Upper lobe of left lung (tissue), 6 donors: ENCODE data around the gene CFAP45. TPM values are rescaled to one million over a fixed set of nuclear protein-coding genes. Genes with fewer than 3 reads are reported as not detected.

ENCODE experiments used
- ATAC-seq, 2 donors: fragments of 200-7000 bp; cut with Tn5 transposase; one replicate each; pipeline ENCODE4 v1.9.1; 2022; ENCODE audit warnings: mild to moderate bottlenecking in 2 of 2, moderate library complexity in 2 of 2; ENCODE audit not compliant: low FRiP score in 2 of 2
- DNase-seq, 2 donors: peaks; one replicate each; pipeline ENCODE4 v3.0.0-alpha.2; 2019 to 2020
- H3K27ac ChIP-seq, 4 donors: fragments of 200-600 bp; sonication (generic); one replicate each; pipeline ENCODE4 v1.5.1; 2016 to 2019
- H3K27me3 ChIP-seq, 4 donors: fragments of 200-600 bp; sonication (generic); one replicate each; pipeline ENCODE4 v1.5.1; 2017 to 2019
- H3K36me3 ChIP-seq, 4 donors: fragments of 200-600 bp; sonication (generic); one replicate each; pipeline ENCODE4 v1.5.1; 2016 to 2019
- H3K4me1 ChIP-seq, 4 donors: fragments of 200-600 bp; sonication (generic); one replicate each; pipeline ENCODE4 v1.5.1; 2018 to 2019
- H3K4me3 ChIP-seq, 4 donors: fragments of 200-600 bp; sonication (generic); one replicate each; pipeline ENCODE4 v1.5.1; 2017 to 2019; ENCODE audit warnings: mild to moderate bottlenecking in 2 of 4, moderate library complexity in 1 of 4
- H3K9me3 ChIP-seq, 4 donors: fragments of 200-600 bp; sonication (generic); one replicate each; pipeline ENCODE4 v1.5.1; 2018 to 2019
- EP300 ChIP-seq, 4 donors: sonication (generic); formaldehyde crosslinking; IDR thresholded peaks; one replicate each; pipeline ENCODE4 v1.5.1; 2017; ENCODE audit warnings: antibody characterized with exemption in 4 of 4, control low read depth in 2 of 4
- POLR2A ChIP-seq, 4 donors: fragments of 450-650 bp; IDR thresholded peaks; one replicate each; pipeline ENCODE4 v1.5.1; 2016 to 2017; ENCODE audit warnings: antibody characterized with exemption in 4 of 4, mild to moderate bottlenecking in 2 of 4
- POLR2AphosphoS5 ChIP-seq, 2 donors: sonication (generic); formaldehyde crosslinking; IDR thresholded peaks; one replicate each; pipeline ENCODE4 v1.5.1; 2017; ENCODE audit warnings: antibody characterized with exemption in 2 of 2
- WGBS, 2 donors: methylation state at CpG; one replicate each; pipeline ENCODE4 v1.1.5; 2017 to 2018; 5-methylcytosine and 5-hydroxymethylcytosine counted together
- total RNA-seq, 6 donors: library from RNA; depleted of rRNA in 4 of 6; stranded (reverse); fragments of >200 nt in 4 of 6; gene quantifications; one replicate each; pipeline versions ENCODE4 v1.1.0 to v1.2.1, GENCODE V29; 2016 to 2021
- TF ChIP-seq, protein P1 (sequence below), 6 experiments: fragments of 450-650 bp in 4 of 6; fragments of 200-600 bp in 2 of 6; sonication (generic) in 2 of 6; IDR thresholded peaks; one replicate each; pipeline ENCODE4 v1.5.1; 2016 to 2019; ENCODE audit warnings: antibody characterized with exemption in 6 of 6
- donor health status: DM: no; HTN: no; CAD: no; lungs with moderate emphysema.
- donor health status: DM: no; HTN: yes; CAD: no; lungs with severe emphysema.

CFAP45 gene
- total RNA-seq, 6 donors from 2014 or later, result 1.2 to 34.6 (median 9.0) TPM

DNA sequence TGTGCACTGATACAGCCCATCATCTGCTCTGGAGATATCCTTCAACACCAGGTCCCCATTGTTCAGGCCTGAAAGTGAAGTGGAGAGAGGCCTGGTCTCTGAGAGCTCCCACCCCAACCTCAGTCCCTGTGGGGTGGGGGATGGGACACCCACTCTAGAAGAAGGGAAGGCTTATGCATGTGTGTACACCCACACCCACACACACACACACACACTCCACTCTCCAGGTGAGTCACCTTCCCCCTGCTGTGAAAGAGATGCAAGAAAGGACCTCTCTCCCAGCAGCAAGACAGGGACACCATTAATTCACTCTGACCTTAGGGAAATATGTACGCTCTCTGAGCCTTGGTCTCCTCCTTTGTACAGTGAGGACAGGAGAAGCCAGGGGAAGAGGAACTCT, 43.4 kb downstream of the CFAP45 start:
- H3K27ac ChIP-seq, result peak overlapping the region in 1 of 4 donors; percentile 48
- H3K9me3 ChIP-seq, result no peaks in the 10 kb centered on the region
- TF ChIP-seq EP300 (IDR thresholded peaks at IDR 0.05), result no peak
- no peaks in the 10 kb centered on the region for H3K27me3 ChIP-seq
- ATAC-seq (no peak), DNase-seq (no peak)
- peaks cover 10 to 22% (median 19%) of the 10 kb centered on the region in 4 donors for H3K4me1 ChIP-seq
- WGBS, 2 donors, result 88 to 100% methylated on average over 1 of the region's 1 CpG
- no peak overlapping the region for H3K4me3 ChIP-seq
- peaks cover 0 to 3% (median 0%) of the 10 kb centered on the region in 4 donors for H3K36me3 ChIP-seq

DNA sequence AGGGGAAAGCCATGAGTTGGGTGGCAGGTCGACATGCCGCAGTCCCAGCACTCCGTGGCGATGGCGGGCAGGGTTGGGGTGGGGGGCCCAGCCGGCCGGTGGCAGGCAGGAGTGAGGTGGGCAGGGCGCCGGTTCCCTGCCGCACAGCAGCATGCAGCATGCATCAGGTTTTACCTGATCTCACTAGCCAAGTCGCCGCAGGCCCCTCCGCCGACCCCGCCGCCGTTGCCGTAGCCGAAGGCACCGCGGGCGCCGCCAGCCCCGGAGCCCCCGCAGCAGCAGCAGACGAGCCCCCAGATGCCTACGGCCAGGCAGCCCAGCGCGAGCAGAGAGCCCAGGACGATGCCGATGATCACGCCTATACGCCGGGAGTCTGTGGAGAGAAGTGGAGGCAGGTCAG, 44.3 kb downstream of the CFAP45 start:
- no peak for TF ChIP-seq POLR2AphosphoS5 (IDR thresholded peaks at IDR 0.05)
- TF ChIP-seq, protein P1, sequence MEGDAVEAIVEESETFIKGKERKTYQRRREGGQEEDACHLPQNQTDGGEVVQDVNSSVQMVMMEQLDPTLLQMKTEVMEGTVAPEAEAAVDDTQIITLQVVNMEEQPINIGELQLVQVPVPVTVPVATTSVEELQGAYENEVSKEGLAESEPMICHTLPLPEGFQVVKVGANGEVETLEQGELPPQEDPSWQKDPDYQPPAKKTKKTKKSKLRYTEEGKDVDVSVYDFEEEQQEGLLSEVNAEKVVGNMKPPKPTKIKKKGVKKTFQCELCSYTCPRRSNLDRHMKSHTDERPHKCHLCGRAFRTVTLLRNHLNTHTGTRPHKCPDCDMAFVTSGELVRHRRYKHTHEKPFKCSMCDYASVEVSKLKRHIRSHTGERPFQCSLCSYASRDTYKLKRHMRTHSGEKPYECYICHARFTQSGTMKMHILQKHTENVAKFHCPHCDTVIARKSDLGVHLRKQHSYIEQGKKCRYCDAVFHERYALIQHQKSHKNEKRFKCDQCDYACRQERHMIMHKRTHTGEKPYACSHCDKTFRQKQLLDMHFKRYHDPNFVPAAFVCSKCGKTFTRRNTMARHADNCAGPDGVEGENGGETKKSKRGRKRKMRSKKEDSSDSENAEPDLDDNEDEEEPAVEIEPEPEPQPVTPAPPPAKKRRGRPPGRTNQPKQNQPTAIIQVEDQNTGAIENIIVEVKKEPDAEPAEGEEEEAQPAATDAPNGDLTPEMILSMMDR (IDR thresholded peaks at IDR 0.05), result no peak
- TF ChIP-seq EP300 (IDR thresholded peaks at IDR 0.05), result no peak
- TF ChIP-seq POLR2A (IDR thresholded peaks at IDR 0.05), result no peak
- Histone ChIP-seq H3K4me1 (peaks cover 10 to 22% (median 19%) of the 10 kb centered on the region in 4 donors), H3K27me3 (no peaks in the 10 kb centered on the region), H3K27ac (peak overlapping the region in 3 of 4 donors; percentile 94 to 97 (median 97)), H3K36me3 (no peaks in the 10 kb centered on the region), H3K4me3 (peak overlapping the region in 1 of 4 donors; percentile 89), H3K9me3 (no peaks in the 10 kb centered on the region)
- ATAC-seq, result no peak
- DNase-seq, result peak in 1 of 2 donors; percentile 87
- WGBS, 2 donors, result 75 to 88% methylated on average over 12 to 34 of the region's 34 CpGs

- ATAC-seq (peak; percentile 95 to 98), DNase-seq (peak; percentile 89 to 97)
- H3K4me3 ChIP-seq, result peak overlapping the region; percentile 67 to 89 (median 80)
- H3K27ac ChIP-seq, result peak overlapping the region; percentile 94 to 97 (median 96)
- H3K9me3 ChIP-seq, result no peaks in the 10 kb centered on the region
- no peaks in the 10 kb centered on the region for H3K36me3 ChIP-seq
- 0% methylated on average over 8 to 27 of the region's 59 CpGs for WGBS, 2 donors
- peaks cover 13 to 22% (median 19%) of the 10 kb centered on the region in 4 donors for H3K4me1 ChIP-seq
- no peaks in the 10 kb centered on the region for H3K27me3 ChIP-seq
- peak in 1 of 4 donors; percentile 33 for TF ChIP-seq EP300 (IDR thresholded peaks at IDR 0.05)
- TF ChIP-seq POLR2A (IDR thresholded peaks at IDR 0.05), result peak in 3 of 4 donors; percentile 77 to 97 (median 88)
- peak; percentile 60 to 88 for TF ChIP-seq POLR2AphosphoS5 (IDR thresholded peaks at IDR 0.05)
- TF ChIP-seq, protein P1 (IDR thresholded peaks at IDR 0.05), result peak in 4 of 6 experiments; percentile 24 to 70 (median 60)
Measured at GRCh38 chr1:159854693-159855192, 45.2 kb downstream of the CFAP45 start.

DNA sequence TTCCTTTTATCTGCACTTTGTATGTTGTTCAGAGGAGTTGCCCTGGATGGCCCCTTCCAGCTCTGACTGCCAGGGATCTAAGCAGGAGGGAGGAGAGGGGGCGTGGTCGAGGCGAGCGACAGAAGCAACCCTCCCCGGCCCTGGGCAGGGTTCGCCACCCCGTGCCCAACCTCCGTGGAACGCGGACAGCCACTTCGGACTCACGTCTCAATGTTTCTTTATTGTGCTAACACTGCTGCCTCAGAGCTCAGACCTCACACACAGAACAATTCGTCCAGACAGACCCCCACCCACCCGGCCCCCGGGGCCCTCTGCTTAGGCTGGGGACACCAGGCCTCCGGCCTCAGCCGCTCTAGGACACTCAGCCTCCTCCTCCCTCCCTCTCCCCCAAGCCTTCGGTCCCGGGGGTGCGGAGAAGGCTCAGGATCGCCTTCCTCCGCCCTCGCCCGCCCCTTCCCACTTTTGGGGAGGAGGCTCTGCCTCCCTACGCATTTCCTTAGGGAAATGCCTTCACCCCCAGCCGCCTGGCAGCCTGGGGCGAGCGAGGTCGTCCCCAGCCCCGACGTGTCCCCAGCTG, 45.8 kb downstream of the CFAP45 start:
- Histone ChIP-seq H3K4me1 (peaks cover 14 to 22% (median 19%) of the 10 kb centered on the region in 4 donors), H3K9me3 (no peaks in the 10 kb centered on the region), H3K27me3 (no peaks in the 10 kb centered on the region), H3K27ac (peak overlapping the region; percentile 94 to 97 (median 96)), H3K36me3 (no peaks in the 10 kb centered on the region), H3K4me3 (peak overlapping the region; percentile 67 to 89 (median 80))
- WGBS, 2 donors, result 0 to 3% methylated on average over 23 to 27 of the region's 31 CpGs
- ATAC-seq (peak; percentile 75 to 84), DNase-seq (peak; percentile 86 to 90)
- TF ChIP-seq, protein P1 (IDR thresholded peaks at IDR 0.05), result no peak
- TF ChIP-seq POLR2A (IDR thresholded peaks at IDR 0.05), result no peak
- no peak for TF ChIP-seq POLR2AphosphoS5 (IDR thresholded peaks at IDR 0.05)
- no peak for TF ChIP-seq EP300 (IDR thresholded peaks at IDR 0.05)

- TF ChIP-seq EP300 (IDR thresholded peaks at IDR 0.05), result no peak
- TF ChIP-seq POLR2AphosphoS5 (IDR thresholded peaks at IDR 0.05), result no peak
- TF ChIP-seq POLR2A (IDR thresholded peaks at IDR 0.05), result no peak
- TF ChIP-seq, protein P1 (IDR thresholded peaks at IDR 0.05), result no peak
- H3K36me3 ChIP-seq, result no peaks in the 10 kb centered on the region
- no peaks in the 10 kb centered on the region for H3K27me3 ChIP-seq
- peaks cover 14 to 22% (median 19%) of the 10 kb centered on the region in 4 donors for H3K4me1 ChIP-seq
- WGBS, 2 donors, result 21 to 22% methylated on average over 6 of the region's 6 CpGs
- H3K27ac ChIP-seq, result peak overlapping the region; percentile 94 to 97 (median 96)
- DNase-seq (no peak), ATAC-seq (no peak)
- no peaks in the 10 kb centered on the region for H3K9me3 ChIP-seq
- peak overlapping the region in 3 of 4 donors; percentile 67 to 89 (median 83) for H3K4me3 ChIP-seq
Measured at GRCh38 chr1:159853417-159854115, 46.4 kb downstream of the CFAP45 start.
